ENCODE data around the gene MMD. TPM values are rescaled to one million over a fixed set of nuclear protein-coding genes. Genes with fewer than 3 reads are reported as not detected.

Gene MMD
- total and polyA plus RNA-seq, 2 of the 13 experiments (the other 11 are each of a cell fraction or from before 2014, with no cell fraction given): 121 to 225 TPM

DNA sequence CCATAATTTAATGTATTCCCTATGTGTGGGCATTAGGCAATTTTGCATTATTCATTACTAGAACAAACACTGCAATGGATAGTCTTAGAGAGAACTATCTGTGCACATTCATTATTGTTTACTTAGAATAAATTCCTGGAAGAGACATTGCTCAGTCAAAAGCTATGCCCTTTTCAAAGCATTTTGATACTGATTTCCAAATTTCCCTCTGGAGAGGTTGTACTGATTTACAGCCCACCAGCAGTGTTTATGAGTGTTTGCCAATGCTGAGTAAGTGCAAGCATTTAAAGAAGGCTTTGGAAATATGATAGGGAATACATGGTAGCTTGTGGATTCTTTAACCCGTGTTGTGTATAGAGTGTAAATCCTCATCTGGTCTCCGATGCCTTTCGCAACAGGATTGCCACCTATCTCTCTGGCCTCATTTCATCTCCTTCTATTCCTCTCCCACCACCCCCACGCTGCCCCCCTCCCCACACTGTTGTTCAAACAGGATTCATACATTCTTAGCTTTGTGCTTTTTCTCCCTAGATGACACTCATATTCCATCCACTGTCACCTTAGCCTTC is 33.4 kb upstream of the MMD start (continued):
- TF ChIP-seq, protein P1, sequence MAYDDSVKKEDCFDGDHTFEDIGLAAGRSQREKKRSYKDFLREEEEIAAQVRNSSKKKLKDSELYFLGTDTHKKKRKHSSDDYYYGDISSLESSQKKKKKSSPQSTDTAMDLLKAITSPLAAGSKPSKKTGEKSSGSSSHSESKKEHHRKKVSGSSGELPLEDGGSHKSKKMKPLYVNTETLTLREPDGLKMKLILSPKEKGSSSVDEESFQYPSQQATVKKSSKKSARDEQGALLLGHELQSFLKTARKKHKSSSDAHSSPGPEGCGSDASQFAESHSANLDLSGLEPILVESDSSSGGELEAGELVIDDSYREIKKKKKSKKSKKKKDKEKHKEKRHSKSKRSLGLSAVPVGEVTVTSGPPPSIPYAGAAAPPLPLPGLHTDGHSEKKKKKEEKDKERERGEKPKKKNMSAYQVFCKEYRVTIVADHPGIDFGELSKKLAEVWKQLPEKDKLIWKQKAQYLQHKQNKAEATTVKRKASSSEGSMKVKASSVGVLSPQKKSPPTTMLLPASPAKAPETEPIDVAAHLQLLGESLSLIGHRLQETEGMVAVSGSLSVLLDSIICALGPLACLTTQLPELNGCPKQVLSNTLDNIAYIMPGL (CRISPR knock-in tag; IDR thresholded peaks at IDR 0.05; ENCODE audit: borderline replicate concordance in 1 of 2, low read depth in 1 of 2): no peak
- no peak for TF ChIP-seq POLR2AphosphoS5 (IDR thresholded peaks at IDR 0.05; ENCODE audit: low read depth, low read length)
- TF ChIP-seq ZNF234 (CRISPR knock-in tag; conservative IDR thresholded peaks at IDR 0.05): no peak
- TF ChIP-seq, protein P2, sequence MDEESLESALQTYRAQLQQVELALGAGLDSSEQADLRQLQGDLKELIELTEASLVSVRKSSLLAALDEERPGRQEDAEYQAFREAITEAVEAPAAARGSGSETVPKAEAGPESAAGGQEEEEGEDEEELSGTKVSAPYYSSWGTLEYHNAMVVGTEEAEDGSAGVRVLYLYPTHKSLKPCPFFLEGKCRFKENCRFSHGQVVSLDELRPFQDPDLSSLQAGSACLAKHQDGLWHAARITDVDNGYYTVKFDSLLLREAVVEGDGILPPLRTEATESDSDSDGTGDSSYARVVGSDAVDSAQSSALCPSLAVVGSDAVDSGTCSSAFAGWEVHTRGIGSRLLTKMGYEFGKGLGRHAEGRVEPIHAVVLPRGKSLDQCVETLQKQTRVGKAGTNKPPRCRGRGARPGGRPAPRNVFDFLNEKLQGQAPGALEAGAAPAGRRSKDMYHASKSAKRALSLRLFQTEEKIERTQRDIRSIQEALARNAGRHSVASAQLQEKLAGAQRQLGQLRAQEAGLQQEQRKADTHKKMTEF (CRISPR knock-in tag; IDR thresholded peaks at IDR 0.05): peak; percentile 80
- no peak for TF ChIP-seq JUN (CRISPR knock-in tag; IDR thresholded peaks at IDR 0.05)
- no peak for TF ChIP-seq ARNT (IDR thresholded peaks at IDR 0.05)
- TF ChIP-seq, protein P3, sequence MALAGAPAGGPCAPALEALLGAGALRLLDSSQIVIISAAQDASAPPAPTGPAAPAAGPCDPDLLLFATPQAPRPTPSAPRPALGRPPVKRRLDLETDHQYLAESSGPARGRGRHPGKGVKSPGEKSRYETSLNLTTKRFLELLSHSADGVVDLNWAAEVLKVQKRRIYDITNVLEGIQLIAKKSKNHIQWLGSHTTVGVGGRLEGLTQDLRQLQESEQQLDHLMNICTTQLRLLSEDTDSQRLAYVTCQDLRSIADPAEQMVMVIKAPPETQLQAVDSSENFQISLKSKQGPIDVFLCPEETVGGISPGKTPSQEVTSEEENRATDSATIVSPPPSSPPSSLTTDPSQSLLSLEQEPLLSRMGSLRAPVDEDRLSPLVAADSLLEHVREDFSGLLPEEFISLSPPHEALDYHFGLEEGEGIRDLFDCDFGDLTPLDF (CRISPR knock-in tag; IDR thresholded peaks at IDR 0.05): no peak
- TF ChIP-seq, protein P4, sequence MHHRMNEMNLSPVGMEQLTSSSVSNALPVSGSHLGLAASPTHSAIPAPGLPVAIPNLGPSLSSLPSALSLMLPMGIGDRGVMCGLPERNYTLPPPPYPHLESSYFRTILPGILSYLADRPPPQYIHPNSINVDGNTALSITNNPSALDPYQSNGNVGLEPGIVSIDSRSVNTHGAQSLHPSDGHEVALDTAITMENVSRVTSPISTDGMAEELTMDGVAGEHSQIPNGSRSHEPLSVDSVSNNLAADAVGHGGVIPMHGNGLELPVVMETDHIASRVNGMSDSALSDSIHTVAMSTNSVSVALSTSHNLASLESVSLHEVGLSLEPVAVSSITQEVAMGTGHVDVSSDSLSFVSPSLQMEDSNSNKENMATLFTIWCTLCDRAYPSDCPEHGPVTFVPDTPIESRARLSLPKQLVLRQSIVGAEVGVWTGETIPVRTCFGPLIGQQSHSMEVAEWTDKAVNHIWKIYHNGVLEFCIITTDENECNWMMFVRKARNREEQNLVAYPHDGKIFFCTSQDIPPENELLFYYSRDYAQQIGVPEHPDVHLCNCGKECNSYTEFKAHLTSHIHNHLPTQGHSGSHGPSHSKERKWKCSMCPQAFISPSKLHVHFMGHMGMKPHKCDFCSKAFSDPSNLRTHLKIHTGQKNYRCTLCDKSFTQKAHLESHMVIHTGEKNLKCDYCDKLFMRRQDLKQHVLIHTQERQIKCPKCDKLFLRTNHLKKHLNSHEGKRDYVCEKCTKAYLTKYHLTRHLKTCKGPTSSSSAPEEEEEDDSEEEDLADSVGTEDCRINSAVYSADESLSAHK (CRISPR knock-in tag; IDR thresholded peaks at IDR 0.05; ENCODE audit: borderline replicate concordance): no peak
- TF ChIP-seq MED13 (CRISPR knock-in tag; IDR thresholded peaks at IDR 0.05): no peak
- no peak for TF ChIP-seq PAF1 (CRISPR knock-in tag; IDR thresholded peaks at IDR 0.05)
- TF ChIP-seq, protein P5, sequence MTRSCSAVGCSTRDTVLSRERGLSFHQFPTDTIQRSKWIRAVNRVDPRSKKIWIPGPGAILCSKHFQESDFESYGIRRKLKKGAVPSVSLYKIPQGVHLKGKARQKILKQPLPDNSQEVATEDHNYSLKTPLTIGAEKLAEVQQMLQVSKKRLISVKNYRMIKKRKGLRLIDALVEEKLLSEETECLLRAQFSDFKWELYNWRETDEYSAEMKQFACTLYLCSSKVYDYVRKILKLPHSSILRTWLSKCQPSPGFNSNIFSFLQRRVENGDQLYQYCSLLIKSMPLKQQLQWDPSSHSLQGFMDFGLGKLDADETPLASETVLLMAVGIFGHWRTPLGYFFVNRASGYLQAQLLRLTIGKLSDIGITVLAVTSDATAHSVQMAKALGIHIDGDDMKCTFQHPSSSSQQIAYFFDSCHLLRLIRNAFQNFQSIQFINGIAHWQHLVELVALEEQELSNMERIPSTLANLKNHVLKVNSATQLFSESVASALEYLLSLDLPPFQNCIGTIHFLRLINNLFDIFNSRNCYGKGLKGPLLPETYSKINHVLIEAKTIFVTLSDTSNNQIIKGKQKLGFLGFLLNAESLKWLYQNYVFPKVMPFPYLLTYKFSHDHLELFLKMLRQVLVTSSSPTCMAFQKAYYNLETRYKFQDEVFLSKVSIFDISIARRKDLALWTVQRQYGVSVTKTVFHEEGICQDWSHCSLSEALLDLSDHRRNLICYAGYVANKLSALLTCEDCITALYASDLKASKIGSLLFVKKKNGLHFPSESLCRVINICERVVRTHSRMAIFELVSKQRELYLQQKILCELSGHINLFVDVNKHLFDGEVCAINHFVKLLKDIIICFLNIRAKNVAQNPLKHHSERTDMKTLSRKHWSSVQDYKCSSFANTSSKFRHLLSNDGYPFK (CRISPR knock-in tag; IDR thresholded peaks at IDR 0.05; ENCODE audit: borderline replicate concordance): no peak
- no peak for TF ChIP-seq ZNF557 (CRISPR knock-in tag; IDR thresholded peaks at IDR 0.05)
